Fibroblast of lung (primary cell): ENCODE data around the gene ASXL1. TPM values are rescaled to one million over a fixed set of nuclear protein-coding genes. Genes with fewer than 3 reads are reported as not detected.

ENCODE experiments used
- DNase-seq, 2 donors: peaks; one replicate each; pipeline versions ENCODE4 v3.0.0 to v3.0.0-alpha.2; 2010; ENCODE audit warnings: low read depth in 2 of 2
- H2AFZ ChIP-seq: 2 replicates; pipeline ENCODE4 v1.5.1; 2012; ENCODE audit warnings: low read length, control low read depth, inconsistent platforms
- H3K27ac ChIP-seq: 2 replicates; pipeline ENCODE4 v1.5.1; 2011; ENCODE audit warnings: low read length, control low read depth; ENCODE audit not compliant: insufficient read depth
- H3K27me3 ChIP-seq: 2 replicates; pipeline ENCODE4 v1.5.1; 2011; ENCODE audit warnings: mild to moderate bottlenecking, low read length; ENCODE audit not compliant: control insufficient read depth, insufficient read depth
- H3K36me3 ChIP-seq: 2 replicates; pipeline ENCODE4 v1.5.1; 2011; ENCODE audit warnings: low read length; ENCODE audit not compliant: control insufficient read depth, insufficient read depth
- H3K4me1 ChIP-seq: 2 replicates; pipeline ENCODE4 v1.5.1; 2011; ENCODE audit warnings: low read length; ENCODE audit not compliant: control insufficient read depth, insufficient read depth; ENCODE audit errors: extremely low read depth
- H3K4me2 ChIP-seq: 2 replicates; pipeline ENCODE4 v1.5.1; 2011; ENCODE audit warnings: low read length, control low read depth; ENCODE audit not compliant: insufficient read depth; ENCODE audit errors: extremely low read depth
- H3K4me3 ChIP-seq, 4 experiments: fragments of 200-600 bp in 1 of 4; sonication (generic) in 1 of 4; replicated peaks in 1 of 4; 2 replicates each; pipeline ENCODE4 v1.5.1; 2011 to 2016; ENCODE audit warnings: low read length in 4 of 4, low read depth in 3 of 4, mild to moderate bottlenecking in 3 of 4, control low read depth in 2 of 4, inconsistent platforms in 1 of 4, mixed read lengths in 1 of 4; ENCODE audit not compliant: insufficient read depth in 1 of 4; ENCODE audit errors: control extremely low read depth in 1 of 4
- H3K79me2 ChIP-seq: 2 replicates; pipeline ENCODE4 v1.5.1; 2012; ENCODE audit warnings: mild to moderate bottlenecking, low read length, inconsistent platforms; ENCODE audit not compliant: control insufficient read depth, insufficient read depth
- H3K9ac ChIP-seq: 2 replicates; pipeline ENCODE4 v1.5.1; 2011; ENCODE audit warnings: mild to moderate bottlenecking, low read length, control low read depth; ENCODE audit not compliant: insufficient read depth
- H3K9me3 ChIP-seq: 2 replicates; pipeline ENCODE4 v1.5.1; 2012; ENCODE audit warnings: low read depth, low read length; ENCODE audit not compliant: control insufficient read depth, insufficient read depth
- H4K20me1 ChIP-seq: 2 replicates; pipeline ENCODE4 v1.5.1; 2011; ENCODE audit warnings: low read length; ENCODE audit not compliant: control insufficient read depth, insufficient read depth; ENCODE audit errors: extremely low read depth
- CTCF ChIP-seq, 2 donors: IDR thresholded peaks in 1 of 2; conservative IDR thresholded peaks in 1 of 2; 1 replicate in 1 of 2; 2 replicates in 1 of 2; pipeline ENCODE4 v1.5.1; 2011 to 2012; ENCODE audit warnings: low read length in 2 of 2, control low read depth in 1 of 2, inconsistent platforms in 1 of 2, low read depth in 1 of 2, mild to moderate bottlenecking in 1 of 2
- EZH2 ChIP-seq: IDR thresholded peaks from 2 replicates; pipeline ENCODE4 v1.5.1; 2012; ENCODE audit warnings: low read length, control low read depth, mild to moderate bottlenecking; ENCODE audit errors: missing control alignments
- polyA plus RNA-seq, 2 donors: library from polyadenylated mRNA; depleted of rRNA in 1 of 2; stranded (reverse) in 1 of 2; unstranded in 1 of 2; fragments of >200 nt; gene quantifications; 2 replicates each; pipeline ENCODE4 v1.2.1, GENCODE V29; 2011 to 2012; ENCODE audit warnings: missing spikeins in 1 of 2
- total RNA-seq: library from RNA; depleted of rRNA; stranded (reverse); fragments of >200 nt; gene quantifications from 2 replicates; pipeline ENCODE4 v1.2.1, GENCODE V29; 2014

ASXL1 gene
- total and polyA plus RNA-seq, 2 donors (not counting 1 experiment from before 2014, with no cell fraction given), result 38.0 to 41.1 TPM

GRCh38 chr20:32391003-32391402, 32.9 kb downstream of the ASXL1 start:
- H3K9me3 ChIP-seq, result no peaks in the 10 kb centered on the region

GRCh38 chr20:32395066-32395465, 36.9 kb downstream of the ASXL1 start:
- peaks cover 62% of the 10 kb centered on the region for H3K79me2 ChIP-seq
- no peak overlapping the region for H2AFZ ChIP-seq
- no peak overlapping the region for H3K27ac ChIP-seq
- no peaks in the 10 kb centered on the region for H3K27me3 ChIP-seq
- H3K4me3 ChIP-seq, result no peak overlapping the region
- no peak overlapping the region for H3K9ac ChIP-seq
- no peaks in the 10 kb centered on the region for H3K9me3 ChIP-seq
- peaks cover 4% of the 10 kb centered on the region for H4K20me1 ChIP-seq
- DNase-seq, result no peak
- no peak overlapping the region for H3K4me2 ChIP-seq
- TF ChIP-seq CTCF (conservative IDR thresholded peaks at IDR 0.05 in 1 of 2, IDR thresholded peaks at IDR 0.05 in 1 of 2; ENCODE audit: low read depth in 1 of 2, low read length in 2 of 2) (no peak), EZH2 (no peak)
- H3K36me3 ChIP-seq, result no peaks in the 10 kb centered on the region
- no peaks in the 10 kb centered on the region for H3K4me1 ChIP-seq

More at GRCh38 chr20:32391003-32391402, 32.9 kb downstream of the ASXL1 start:
- TF ChIP-seq CTCF (conservative IDR thresholded peaks at IDR 0.05 in 1 of 2, IDR thresholded peaks at IDR 0.05 in 1 of 2; ENCODE audit: low read depth in 1 of 2, low read length in 2 of 2) (no peak), EZH2 (no peak)
- peaks cover 2% of the 10 kb centered on the region for H3K36me3 ChIP-seq
- no peak overlapping the region for H3K4me3 ChIP-seq
- H3K9ac ChIP-seq, result no peak overlapping the region
- no peaks in the 10 kb centered on the region for H4K20me1 ChIP-seq
- peaks cover 71% of the 10 kb centered on the region for H3K79me2 ChIP-seq
- H3K27me3 ChIP-seq, result no peaks in the 10 kb centered on the region
- H3K27ac ChIP-seq, result no peak overlapping the region
- peak in 1 of 2 donors; percentile 10 for DNase-seq
- peaks cover 4% of the 10 kb centered on the region for H3K4me1 ChIP-seq
- H2AFZ ChIP-seq, result no peak overlapping the region
- no peak overlapping the region for H3K4me2 ChIP-seq

- no peak overlapping the region for H3K27ac ChIP-seq
These were observed 38.6 kb downstream of the ASXL1 start for GRCh38 chr20:32396646-32397160.

More at GRCh38 chr20:32396646-32397160, 38.6 kb downstream of the ASXL1 start:
- Histone ChIP-seq H3K9me3 (no peaks in the 10 kb centered on the region), H3K4me1 (no peaks in the 10 kb centered on the region), H3K4me3 (no peak overlapping the region), H3K9ac (no peak overlapping the region), H4K20me1 (peaks cover 4% of the 10 kb centered on the region), H3K27me3 (no peaks in the 10 kb centered on the region), H3K36me3 (no peaks in the 10 kb centered on the region), H2AFZ (no peak overlapping the region), H3K79me2 (peaks cover 63% of the 10 kb centered on the region), H3K4me2 (no peak overlapping the region)
- TF ChIP-seq EZH2, result no peak
- no peak for TF ChIP-seq CTCF (conservative IDR thresholded peaks at IDR 0.05 in 1 of 2, IDR thresholded peaks at IDR 0.05 in 1 of 2; ENCODE audit: low read depth in 1 of 2, low read length in 2 of 2)
- peak in 1 of 2 donors; percentile 53 for DNase-seq
